DOHH2 (cell line): ENCODE measurements around the gene GIPC3.

Source experiments
- H3F3A ChIP-seq: fragments of 200-600 bp; sonication (generic), shearing (Covaris generic); 2 replicates; pipeline ENCODE4 v1.6.0; 2016; ENCODE audit warnings: antibody characterized with exemption, mild to moderate bottlenecking; ENCODE audit not compliant: control insufficient read depth, insufficient read depth
- H3K27ac ChIP-seq: fragments of 200-600 bp; sonication (generic); 2 replicates; pipeline ENCODE4 v1.5.1; 2014; ENCODE audit warnings: low read depth, mild to moderate bottlenecking, low read length, moderate library complexity
- H3K27me3 ChIP-seq: fragments of 200-600 bp; sonication (generic); 2 replicates; pipeline ENCODE4 v1.6.1; 2014; ENCODE audit warnings: mild to moderate bottlenecking, low read length, mixed read lengths; ENCODE audit not compliant: control insufficient read depth
- H3K36me3 ChIP-seq: fragments of 200-600 bp; sonication (generic); 2 replicates; pipeline ENCODE4 v1.6.1; 2014; ENCODE audit warnings: mild to moderate bottlenecking, low read length, moderate library complexity, mixed read lengths; ENCODE audit not compliant: control insufficient read depth
- H3K4me1 ChIP-seq: fragments of 200-600 bp; sonication (generic); 2 replicates; pipeline ENCODE4 v1.6.1; 2014; ENCODE audit warnings: mild to moderate bottlenecking, low read length, mixed read lengths; ENCODE audit not compliant: control insufficient read depth
- H3K4me2 ChIP-seq: fragments of 200-600 bp; sonication (generic); 2 replicates; pipeline ENCODE4 v1.6.0; 2014; ENCODE audit warnings: mild to moderate bottlenecking, low read length, moderate library complexity
- H3K4me3 ChIP-seq: fragments of 200-600 bp; sonication (generic); 2 replicates; pipeline ENCODE4 v1.5.1; 2014; ENCODE audit warnings: mild to moderate bottlenecking, low read length, mixed read lengths
- H3K79me2 ChIP-seq: fragments of 200-600 bp; sonication (generic); 2 replicates; pipeline ENCODE4 v1.6.1; 2014; ENCODE audit warnings: mild to moderate bottlenecking, low read length, mixed read lengths; ENCODE audit not compliant: control insufficient read depth
- H3K9me2 ChIP-seq: fragments of 200-600 bp; sonication (generic); replicated peaks from 2 replicates; pipeline ENCODE4 v1.6.1; 2014; ENCODE audit warnings: mild to moderate bottlenecking, low read length, mixed read lengths; ENCODE audit not compliant: control insufficient read depth
- H3K9me3 ChIP-seq: fragments of 200-600 bp; sonication (generic); 2 replicates; pipeline ENCODE4 v1.6.1; 2014; ENCODE audit warnings: antibody characterized with exemption, low read length, mixed read lengths; ENCODE audit not compliant: control insufficient read depth, insufficient read depth
- H4K20me1 ChIP-seq: fragments of 200-600 bp; sonication (generic); 2 replicates; pipeline ENCODE4 v1.6.0; 2014; ENCODE audit warnings: low read depth, mild to moderate bottlenecking, antibody characterized with exemption, low read length, moderate library complexity; ENCODE audit not compliant: control insufficient read depth, insufficient read depth
- EZH2phosphoT487 ChIP-seq: fragments of 200-600 bp; sonication (generic); IDR thresholded peaks from 2 replicates; pipeline ENCODE4 v1.6.1; 2017; ENCODE audit warnings: borderline replicate concordance, mild to moderate bottlenecking, antibody characterized with exemption, low read length, moderate library complexity, mixed read lengths
- TF ChIP-seq, protein P1 (sequence below): fragments of 200-600 bp; sonication (generic); IDR thresholded peaks from one replicate; pipeline ENCODE4 v1.5.1; 2014; ENCODE audit warnings: antibody characterized with exemption, mild to moderate bottlenecking, low read depth, low read length; ENCODE audit not compliant: poor library complexity, severe bottlenecking

Gene GIPC3

DNA sequence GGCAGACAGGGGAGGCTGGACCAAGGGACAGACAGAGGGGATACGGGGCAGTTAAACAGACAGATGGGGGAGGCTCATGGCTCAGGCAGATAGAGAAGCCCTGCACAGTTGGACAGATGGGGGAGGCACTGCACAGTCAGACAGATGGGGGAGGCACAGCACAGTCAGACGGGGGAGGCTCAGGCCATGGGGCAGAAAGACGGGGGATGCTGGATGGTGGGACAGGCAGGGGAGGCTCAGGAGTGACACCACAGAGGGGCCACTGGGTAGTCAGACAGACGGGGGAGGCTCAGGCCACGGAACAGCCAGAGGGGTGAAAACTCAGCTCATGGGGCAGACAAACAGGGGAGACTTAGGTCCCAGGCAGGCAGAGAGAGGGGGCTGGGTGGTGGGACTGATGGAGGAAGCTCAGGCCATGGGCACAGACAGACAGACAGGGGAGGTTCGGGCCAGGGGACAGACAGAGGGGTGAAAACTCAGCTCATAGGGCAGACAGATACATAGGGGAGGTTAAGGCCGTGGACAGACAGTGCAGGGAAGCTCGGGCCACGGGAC is 28.8 kb upstream of the GIPC3 start:
- Histone ChIP-seq H3K27me3 (no peaks in the 10 kb centered on the region), H3K4me2 (peak overlapping the region; percentile 95), H3K36me3 (peaks cover 4% of the 10 kb centered on the region; the same call in 1 of the 2 replicates), H3K27ac (peak overlapping the region; percentile 27), H3K9me2 (no peaks in the 10 kb centered on the region), H4K20me1 (no peaks in the 10 kb centered on the region; the same call in 1 of the 2 replicates), H3K4me3 (peak overlapping the region; percentile 97), H3F3A (peaks cover 17% of the 10 kb centered on the region), H3K9me3 (no peaks in the 10 kb centered on the region), H3K4me1 (peaks cover 67% of the 10 kb centered on the region), H3K79me2 (peaks cover 48% of the 10 kb centered on the region)
- TF ChIP-seq EZH2phosphoT487 = no peak
- TF ChIP-seq, protein P1, sequence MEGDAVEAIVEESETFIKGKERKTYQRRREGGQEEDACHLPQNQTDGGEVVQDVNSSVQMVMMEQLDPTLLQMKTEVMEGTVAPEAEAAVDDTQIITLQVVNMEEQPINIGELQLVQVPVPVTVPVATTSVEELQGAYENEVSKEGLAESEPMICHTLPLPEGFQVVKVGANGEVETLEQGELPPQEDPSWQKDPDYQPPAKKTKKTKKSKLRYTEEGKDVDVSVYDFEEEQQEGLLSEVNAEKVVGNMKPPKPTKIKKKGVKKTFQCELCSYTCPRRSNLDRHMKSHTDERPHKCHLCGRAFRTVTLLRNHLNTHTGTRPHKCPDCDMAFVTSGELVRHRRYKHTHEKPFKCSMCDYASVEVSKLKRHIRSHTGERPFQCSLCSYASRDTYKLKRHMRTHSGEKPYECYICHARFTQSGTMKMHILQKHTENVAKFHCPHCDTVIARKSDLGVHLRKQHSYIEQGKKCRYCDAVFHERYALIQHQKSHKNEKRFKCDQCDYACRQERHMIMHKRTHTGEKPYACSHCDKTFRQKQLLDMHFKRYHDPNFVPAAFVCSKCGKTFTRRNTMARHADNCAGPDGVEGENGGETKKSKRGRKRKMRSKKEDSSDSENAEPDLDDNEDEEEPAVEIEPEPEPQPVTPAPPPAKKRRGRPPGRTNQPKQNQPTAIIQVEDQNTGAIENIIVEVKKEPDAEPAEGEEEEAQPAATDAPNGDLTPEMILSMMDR = no peak

GRCh38 chr19:3556978-3557460 is 28.3 kb upstream of the GIPC3 start:
- H3K4me1 ChIP-seq = peaks cover 65% of the 10 kb centered on the region
- H3K4me3 ChIP-seq = peak overlapping the region; percentile 97
- H3K9me2 ChIP-seq = no peaks in the 10 kb centered on the region
- H4K20me1 ChIP-seq = no peaks in the 10 kb centered on the region; the same call in 1 of the 2 replicates
- H3K27ac ChIP-seq = peak overlapping the region; percentile 27
- H3K4me2 ChIP-seq = peak overlapping the region; percentile 95
- peaks cover 4% of the 10 kb centered on the region; the same call in 1 of the 2 replicates for H3K36me3 ChIP-seq
- no peaks in the 10 kb centered on the region for H3K27me3 ChIP-seq
- no peak for TF ChIP-seq EZH2phosphoT487
- TF ChIP-seq, protein P1 = peak; percentile 16
- H3K79me2 ChIP-seq = peaks cover 43% of the 10 kb centered on the region
- peaks cover 17% of the 10 kb centered on the region for H3F3A ChIP-seq
- H3K9me3 ChIP-seq = no peaks in the 10 kb centered on the region

DNA sequence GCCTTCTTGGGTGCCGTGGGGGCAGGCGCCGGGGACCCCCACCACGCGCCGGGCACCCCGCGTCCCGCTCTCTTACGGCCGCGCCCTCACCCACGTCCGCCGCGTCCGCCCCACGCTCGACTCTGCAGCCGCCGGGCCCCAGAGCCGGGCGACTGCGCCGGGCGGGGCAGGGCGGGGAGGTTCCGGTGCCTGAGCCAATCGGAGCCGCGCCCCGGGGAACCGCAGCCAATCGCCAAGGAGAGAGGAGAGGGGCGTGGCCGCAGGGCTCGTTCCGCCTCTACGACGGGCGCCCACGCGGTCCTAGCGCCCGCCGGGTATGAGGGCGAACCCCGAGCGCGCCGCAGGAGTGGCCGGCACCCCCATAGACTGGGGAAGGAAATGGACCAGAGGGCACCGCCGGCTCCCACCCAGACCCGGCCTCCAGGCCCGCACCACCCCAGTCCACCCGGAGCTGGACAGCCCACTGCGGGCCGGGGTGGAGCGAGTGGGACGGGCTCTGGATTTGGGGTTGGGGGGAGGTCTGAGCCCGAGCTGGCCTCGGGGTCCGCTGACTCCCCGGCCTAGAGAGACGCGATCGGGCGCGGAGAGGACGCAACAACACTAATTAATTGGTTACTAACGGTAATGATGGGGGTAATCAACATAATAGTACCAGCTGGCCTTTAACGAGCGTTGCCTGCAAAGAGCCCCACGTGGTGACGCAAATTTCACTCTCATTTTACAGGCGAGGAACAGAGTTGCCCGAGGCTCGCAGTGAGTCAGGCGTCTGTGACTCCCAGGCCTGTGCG is 27.6 kb upstream of the GIPC3 start, which contains the start of gene MFSD12:
Gene MFSD12 (minus strand): TSS at position 126 of the 788 bp plus-strand sequence. CDS start 183 bp downstream, outside the sequence.
- Histone ChIP-seq H3K79me2 (peaks cover 40% of the 10 kb centered on the region), H3K27ac (peak within 1 kb of the TSS; percentile 27), H3F3A (peaks cover 15% of the 10 kb centered on the region), H3K9me3 (no peaks in the 10 kb centered on the region), H3K4me2 (peak within 1 kb of the TSS; percentile 95), H3K27me3 (no peaks in the 10 kb centered on the region), H3K4me3 (peak within 1 kb of the TSS; percentile 97), H3K36me3 (peaks cover 4% of the 10 kb centered on the region; the same call in 1 of the 2 replicates), H3K9me2 (no peaks in the 10 kb centered on the region), H3K4me1 (peaks cover 61% of the 10 kb centered on the region), H4K20me1 (no peaks in the 10 kb centered on the region; the same call in 1 of the 2 replicates)
- TF ChIP-seq EZH2phosphoT487 = no peak
- TF ChIP-seq, protein P1 = no peak
